ENCODE data around the gene KRTAP10-9.

KRTAP10-9 gene

GRCh38 chr21:44667612-44668011 is 40.7 kb downstream of the KRTAP10-9 start:
- DNase-seq: no peak
- no peak for TF ChIP-seq GATA1 (IDR thresholded peaks at IDR 0.05; ENCODE audit: low read depth, low read length)
- no peak for TF ChIP-seq POLR2A (IDR thresholded peaks at IDR 0.05; ENCODE audit: low read length)

GRCh38 chr21:44670642-44671432 is 43.9 kb downstream of the KRTAP10-9 start:
- TF ChIP-seq GATA1 (IDR thresholded peaks at IDR 0.05; ENCODE audit: low read depth, low read length) (no peak), POLR2A (IDR thresholded peaks at IDR 0.05; ENCODE audit: low read length) (no peak)

GRCh38 chr21:44671911-44672310 is 45.0 kb downstream of the KRTAP10-9 start:
- DNase-seq: no peak

More at GRCh38 chr21:44670642-44671432, 43.9 kb downstream of the KRTAP10-9 start:
- DNase-seq: no peak

GRCh38 chr21:44677881-44678280 is 51.0 kb downstream of the KRTAP10-9 start:
- no peak for DNase-seq
- TF ChIP-seq POLR2A (IDR thresholded peaks at IDR 0.05; ENCODE audit: low read length) (no peak), GATA1 (IDR thresholded peaks at IDR 0.05; ENCODE audit: low read depth, low read length) (no peak)

More at GRCh38 chr21:44671911-44672310, 45.0 kb downstream of the KRTAP10-9 start:
- TF ChIP-seq POLR2A (IDR thresholded peaks at IDR 0.05; ENCODE audit: low read length) (no peak), GATA1 (IDR thresholded peaks at IDR 0.05; ENCODE audit: low read depth, low read length) (no peak)
